HG03175 (cell line): Measurements from ENCODE around the gene CRIP1.
A peak's percentile ranks its signal among the peaks of the same experiment; 100 is the strongest.

Experiments
- ATAC-seq: cut with Tn5 transposase; IDR thresholded peaks from one replicate; pipeline ENCODE4 v1.9.1; 2021; ENCODE audit warnings: mild to moderate bottlenecking, moderate library complexity; ENCODE audit not compliant: unreplicated experiment

Gene CRIP1

DNA sequence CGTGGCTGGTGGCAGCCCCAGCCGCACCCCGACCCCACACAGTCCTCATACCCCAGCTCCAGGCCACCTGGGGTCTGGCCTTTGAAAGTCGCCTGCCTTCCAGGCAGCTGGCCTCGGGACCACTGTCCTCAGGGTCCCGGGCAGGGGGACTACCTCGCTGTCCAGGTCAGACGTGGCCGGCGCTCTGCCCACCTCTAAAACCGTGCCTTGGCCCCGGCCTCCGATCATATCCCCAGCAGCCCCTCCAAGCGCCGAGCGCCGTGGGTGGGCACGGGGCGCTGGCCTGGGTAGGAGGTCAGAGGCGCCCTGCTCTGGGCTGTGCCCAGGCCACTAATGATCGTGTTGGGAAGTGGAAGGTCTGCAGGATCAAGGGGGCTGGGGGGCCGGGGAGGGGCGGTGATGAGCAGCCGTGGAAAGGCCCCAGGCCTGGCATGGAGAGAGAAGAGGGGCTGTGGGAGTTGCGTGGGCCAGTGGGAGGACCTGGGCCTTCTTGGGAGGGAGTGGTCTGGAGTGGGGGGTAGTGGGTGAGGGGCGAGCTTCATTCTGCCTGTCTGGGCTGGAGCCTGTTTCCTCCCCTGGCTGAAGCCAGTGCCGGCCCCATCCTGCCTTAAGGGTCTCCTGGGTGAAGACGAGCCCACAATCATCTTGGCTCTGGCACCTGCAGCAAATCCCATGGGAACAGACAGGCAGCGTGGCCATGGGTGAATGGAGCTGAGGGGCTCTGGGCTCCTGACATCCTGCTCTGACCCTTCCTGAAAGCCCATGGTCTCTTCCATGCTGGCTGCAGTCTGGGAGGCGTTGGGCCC is 44.6 kb downstream of the CRIP1 start:
- ATAC-seq = no peak

- no peak for ATAC-seq
These were observed 45.4 kb downstream of the CRIP1 start for GRCh38 chr14:105531894-105532623.

DNA sequence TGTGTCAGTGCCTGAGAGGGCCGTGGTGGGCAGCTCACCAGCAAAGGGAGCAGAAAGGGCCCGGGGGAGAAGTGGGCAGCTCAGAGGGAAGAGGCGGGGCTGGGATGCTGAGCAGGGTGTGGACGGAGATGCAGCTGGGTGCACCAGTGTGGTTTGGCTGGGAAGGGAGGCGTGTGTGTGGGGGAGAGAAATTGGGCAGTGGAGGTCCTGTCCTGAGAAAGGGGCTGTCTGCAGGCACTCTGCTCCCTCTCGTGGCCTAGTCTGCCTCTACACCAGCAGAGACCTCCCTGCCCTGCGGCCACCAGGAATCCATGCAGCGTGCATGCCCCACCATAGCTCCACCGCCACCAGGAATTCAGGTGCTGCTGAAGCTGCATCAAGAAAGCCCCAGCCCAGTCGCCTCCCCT is 46.1 kb downstream of the CRIP1 start:
- no peak for ATAC-seq

DNA sequence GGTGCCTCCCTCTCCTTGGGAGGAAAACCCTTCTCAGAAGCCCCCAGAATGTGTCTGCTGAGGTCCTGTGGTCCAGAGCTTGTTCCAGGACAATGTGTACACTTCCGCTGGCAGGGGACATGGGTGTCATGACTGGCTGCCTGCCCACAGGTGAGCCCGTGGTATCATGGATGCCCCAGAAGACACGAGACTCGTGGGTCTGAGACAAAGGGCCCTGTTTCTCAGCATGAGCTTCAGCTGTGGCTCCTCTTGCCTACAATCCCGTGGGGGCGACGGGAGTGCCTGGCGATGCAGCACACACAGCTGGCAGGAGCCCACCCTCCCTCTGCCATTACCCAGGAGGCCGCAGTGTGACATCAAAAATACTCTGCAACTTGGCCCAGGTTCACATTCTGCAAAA is 46.7 kb downstream of the CRIP1 start:
- ATAC-seq = no peak

DNA sequence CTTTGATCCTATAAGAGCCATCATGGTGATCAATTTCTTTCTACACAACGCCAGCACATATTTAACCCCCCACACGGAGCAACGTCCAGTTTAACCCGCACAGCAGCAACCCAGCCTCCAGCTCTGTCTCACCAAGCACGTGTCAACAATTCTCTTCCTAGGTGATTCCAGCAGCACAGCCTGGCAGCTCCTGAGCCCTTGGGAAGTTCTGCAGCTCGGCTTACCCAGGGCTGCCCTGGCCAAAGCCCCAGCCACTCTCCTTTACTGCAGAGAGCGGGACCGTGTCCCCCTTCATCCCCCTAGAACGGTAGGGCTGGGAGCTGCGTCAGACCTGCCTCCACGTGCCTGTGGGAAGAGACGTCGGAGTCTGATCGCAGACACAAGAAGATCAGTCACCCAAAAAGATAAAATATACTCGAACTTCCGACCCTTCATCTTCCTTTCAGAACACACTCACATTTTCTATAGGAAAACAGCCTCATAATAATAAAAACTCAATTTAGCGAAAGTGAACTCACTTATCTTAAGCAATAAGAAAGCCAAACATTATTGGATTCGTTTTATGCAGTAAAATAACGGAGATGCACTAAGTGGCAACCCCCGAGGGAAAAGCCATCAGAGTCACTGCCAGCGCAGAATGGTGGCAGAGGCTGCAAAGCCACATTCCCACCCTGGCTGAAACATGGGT is 47.3 kb downstream of the CRIP1 start:
- ATAC-seq = no peak

GRCh38 chr14:105534586-105534985 is 47.9 kb downstream of the CRIP1 start:
- ATAC-seq = no peak

DNA sequence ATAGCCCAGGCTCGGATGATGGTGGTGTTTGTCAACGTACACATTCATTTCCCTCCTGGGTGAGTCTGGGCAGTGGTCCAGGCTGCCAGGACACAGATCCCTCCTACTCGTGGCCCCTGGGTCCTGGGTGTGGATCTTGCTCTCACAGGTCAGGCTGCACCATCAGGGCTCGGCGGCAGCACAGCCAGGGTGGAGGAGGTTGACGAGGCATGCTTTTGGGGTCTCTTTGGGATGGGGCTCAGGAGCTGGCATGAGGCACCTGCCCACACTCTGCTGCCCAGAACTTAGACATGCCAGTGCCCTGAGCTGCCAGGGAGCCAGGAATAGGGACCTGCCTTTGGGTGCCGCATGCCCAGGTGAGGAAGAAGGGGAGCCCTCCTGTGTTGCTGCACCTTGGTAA is 49.4 kb downstream of the CRIP1 start:
- no peak for ATAC-seq

DNA sequence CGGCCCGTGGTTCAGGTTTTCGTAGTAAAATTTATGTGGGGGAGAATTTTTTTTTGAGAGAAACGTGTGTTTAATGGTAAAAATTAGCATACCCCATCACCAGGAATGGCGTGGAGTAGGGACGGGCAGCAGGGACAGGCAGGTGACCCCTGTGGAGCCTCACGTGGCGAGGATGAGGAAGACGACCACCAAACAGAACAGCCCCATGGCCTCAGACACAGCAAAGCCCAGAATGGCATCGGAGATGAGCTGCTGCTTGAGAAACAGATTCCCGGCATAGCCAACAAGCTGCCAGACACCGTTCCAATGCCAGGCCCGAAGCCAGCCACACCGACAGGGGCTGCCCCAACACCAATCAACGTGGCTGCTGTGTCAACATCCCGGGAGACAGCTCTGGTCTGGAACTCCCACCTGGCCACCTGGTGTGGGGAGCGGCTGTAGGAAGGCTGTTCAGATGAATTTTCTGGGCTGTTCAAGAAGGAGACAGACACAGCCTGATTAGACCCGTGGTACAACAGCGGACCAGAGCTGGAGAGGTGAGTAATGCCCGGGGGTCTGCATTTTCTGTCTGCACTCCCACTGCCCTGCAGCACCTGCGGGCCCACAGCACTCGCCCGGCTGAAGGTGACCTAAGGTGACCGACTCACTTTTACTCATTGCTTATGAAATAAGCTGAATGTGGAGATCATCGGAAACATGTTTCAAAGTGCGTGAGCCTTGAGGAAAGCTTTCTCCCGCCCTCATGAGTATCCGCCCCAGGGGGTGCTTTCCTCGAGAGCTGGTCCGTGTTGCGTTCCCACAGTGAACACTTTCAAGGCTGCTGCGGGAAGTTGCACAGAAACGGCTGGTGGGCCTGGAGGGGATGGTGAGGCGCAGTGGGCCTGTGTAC is 50.2 kb downstream of the CRIP1 start:
- no peak for ATAC-seq

DNA sequence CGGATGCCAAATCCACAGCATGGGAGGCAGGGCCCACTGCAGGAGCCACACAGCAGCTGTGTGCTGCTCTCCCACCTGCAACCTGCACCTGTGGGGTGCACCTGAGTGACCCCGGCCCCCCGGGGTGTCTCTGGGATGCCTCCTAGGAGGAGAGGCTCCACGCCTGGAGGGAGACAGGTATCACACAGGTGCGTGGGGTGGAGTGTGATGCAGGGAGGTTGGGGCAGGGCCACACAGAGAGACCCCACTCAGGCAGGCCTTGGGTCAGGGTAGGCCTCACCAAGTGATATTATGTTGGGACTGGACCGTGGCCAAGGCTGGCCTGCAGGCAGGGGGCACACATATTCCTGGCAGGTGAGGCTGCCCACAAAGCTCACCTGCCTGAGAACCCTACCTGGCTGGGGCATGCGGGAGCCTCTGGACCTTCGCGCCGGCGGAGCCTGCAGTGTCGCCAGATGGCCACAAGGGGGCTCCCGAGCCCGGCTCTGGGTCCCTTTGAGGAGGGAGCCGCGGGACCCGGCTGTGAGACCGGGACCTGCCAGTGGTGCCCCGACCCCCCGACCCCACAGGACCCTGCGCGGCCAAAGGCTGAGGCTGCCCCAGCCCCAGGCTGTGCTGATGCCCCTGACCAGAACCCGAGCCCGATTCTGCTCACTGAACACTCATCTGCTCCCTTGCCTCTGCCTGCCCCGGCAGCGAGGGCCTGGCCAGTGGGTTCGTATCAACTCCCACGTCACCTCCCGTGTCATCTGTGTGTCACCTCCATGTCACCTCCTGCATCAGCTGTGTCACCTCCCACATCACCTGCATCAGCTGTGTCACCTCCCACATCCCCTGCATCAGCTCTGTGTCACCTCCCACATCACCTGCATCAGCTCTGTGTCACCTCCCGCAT is 51.1 kb downstream of the CRIP1 start:
- peak; percentile 55 for ATAC-seq
